Fibroblast of the aortic adventitia (primary cell): Measurements from ENCODE around the gene STK39. TPM values are rescaled to one million over a fixed set of nuclear protein-coding genes. Genes with fewer than 3 reads are reported as not detected.

Experiments
- DNase-seq: peaks from one replicate; pipeline ENCODE4 v3.0.0-alpha.2; 2010; ENCODE audit warnings: low read depth
- H3K4me3 ChIP-seq: 2 replicates; pipeline ENCODE4 v1.5.1; 2011; ENCODE audit warnings: low read depth, mild to moderate bottlenecking, control low read depth, low read length, moderate library complexity
- CTCF ChIP-seq: IDR thresholded peaks from 2 replicates; pipeline ENCODE4 v1.5.1; 2011; ENCODE audit warnings: mild to moderate bottlenecking, low read length, control low read depth, inconsistent platforms; ENCODE audit not compliant: insufficient read depth
- total RNA-seq: library from RNA; depleted of rRNA; stranded (reverse); fragments of >200 nt; gene quantifications from 2 replicates; pipeline ENCODE4 v1.2.3, GENCODE V29; 2012; ENCODE audit warnings: low replicate concordance

The STK39 gene
- total RNA-seq, 1 donor = 31.0 TPM

DNA sequence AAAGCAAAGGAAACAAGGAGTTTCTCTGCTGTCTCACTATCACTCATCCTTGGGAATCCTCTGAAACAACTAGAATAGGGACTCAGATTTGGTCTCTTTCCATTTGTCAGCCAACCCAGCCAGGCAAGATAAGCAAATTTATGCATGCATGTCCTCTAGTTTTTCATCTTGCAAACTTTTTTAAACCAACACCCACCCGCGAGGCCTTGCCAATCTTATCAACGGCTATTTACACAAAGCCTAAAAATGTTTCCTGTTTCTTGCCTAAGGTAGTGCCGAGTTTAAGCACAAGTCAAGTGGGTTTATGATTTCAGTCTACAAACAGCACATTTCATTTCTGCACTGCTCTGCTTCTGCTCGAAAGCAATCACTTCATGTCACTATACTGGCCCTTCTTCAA, 240.9 kb downstream of the STK39 start:
- DNase-seq = peak; percentile 16
- TF ChIP-seq CTCF = no peak

GRCh38 chr2:168005586-168005985, 241.8 kb downstream of the STK39 start:
- no peak for DNase-seq
- no peak for TF ChIP-seq CTCF
- no peak overlapping the region for H3K4me3 ChIP-seq

More for the DNA sequence above, 240.9 kb downstream of the STK39 start:
- H3K4me3 ChIP-seq = no peak overlapping the region

- DNase-seq = no peak
- no peak for TF ChIP-seq CTCF
- no peak overlapping the region for H3K4me3 ChIP-seq
Observed at GRCh38 chr2:168003876-168004275, 243.5 kb downstream of the STK39 start.

DNA sequence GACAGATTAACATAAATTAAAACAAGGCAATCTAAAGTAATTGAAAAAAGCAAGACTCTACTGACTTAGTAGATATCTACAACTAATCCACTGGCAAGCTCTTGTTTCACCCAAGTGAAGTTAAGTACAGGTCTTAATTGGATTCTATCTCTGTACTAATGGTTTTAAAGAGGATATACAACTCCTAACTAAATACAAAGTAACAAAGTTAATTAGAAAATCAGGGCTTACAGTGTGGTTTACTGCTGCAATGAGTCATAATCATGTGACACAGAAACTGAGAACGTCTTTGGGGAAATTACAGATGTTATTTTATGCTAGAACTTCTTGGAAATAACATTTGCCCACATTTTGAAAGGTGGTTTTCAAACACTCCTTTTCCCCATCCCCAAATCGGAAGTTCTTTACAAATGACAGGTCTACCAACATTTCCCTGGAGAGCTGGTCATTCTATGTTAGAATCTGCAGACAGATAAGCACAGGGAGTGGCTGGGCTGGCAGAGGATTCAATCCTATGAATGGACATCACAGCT, 245.3 kb downstream of the STK39 start:
- no peak for TF ChIP-seq CTCF
- H3K4me3 ChIP-seq = no peak overlapping the region
- peak; percentile 27 for DNase-seq

GRCh38 chr2:167992278-167992677, 255.1 kb downstream of the STK39 start:
- no peak overlapping the region for H3K4me3 ChIP-seq
- TF ChIP-seq CTCF = no peak
- DNase-seq = no peak

- DNase-seq = no peak
- no peak overlapping the region for H3K4me3 ChIP-seq
- no peak for TF ChIP-seq CTCF
Observed at GRCh38 chr2:167990062-167990461, 257.3 kb downstream of the STK39 start.

GRCh38 chr2:167988296-167988695, 259.1 kb downstream of the STK39 start:
- no peak overlapping the region for H3K4me3 ChIP-seq
- no peak for DNase-seq
- no peak for TF ChIP-seq CTCF
